ENCODE results near the gene PARD6A.

The PARD6A gene

DNA sequence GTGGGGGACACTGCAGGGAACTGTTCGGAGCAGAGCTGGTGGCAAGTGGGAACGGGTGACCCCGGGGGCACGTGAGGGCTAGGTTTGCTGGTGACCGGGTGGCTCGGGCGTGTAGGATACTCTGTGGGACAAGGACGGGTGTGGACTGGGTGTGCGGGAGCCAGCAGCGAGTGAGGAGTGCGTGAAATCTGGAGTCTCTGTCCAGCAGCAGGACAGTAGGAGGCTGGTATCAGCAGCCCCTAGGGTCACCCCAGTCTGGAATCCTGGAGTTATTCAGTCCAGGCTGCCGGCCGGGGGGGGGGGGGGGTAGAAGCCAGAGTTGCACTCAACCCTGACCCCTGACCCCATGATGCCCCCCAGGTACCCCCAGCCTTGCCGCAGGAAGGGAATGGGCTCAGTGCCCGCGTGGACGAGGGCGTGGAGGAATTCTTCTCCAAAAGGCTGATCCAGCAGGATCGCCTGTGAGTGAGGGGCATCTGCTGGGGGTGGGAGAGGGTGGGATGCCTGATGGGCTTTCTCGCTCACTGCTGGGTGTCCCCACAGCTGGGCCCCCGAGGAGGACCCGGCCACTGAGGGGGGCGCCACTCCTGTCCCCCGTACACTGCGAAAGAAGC lies 6.9 kb upstream of the PARD6A start:
- DNase-seq (ENCODE audit: low read depth), result no peak

DNA sequence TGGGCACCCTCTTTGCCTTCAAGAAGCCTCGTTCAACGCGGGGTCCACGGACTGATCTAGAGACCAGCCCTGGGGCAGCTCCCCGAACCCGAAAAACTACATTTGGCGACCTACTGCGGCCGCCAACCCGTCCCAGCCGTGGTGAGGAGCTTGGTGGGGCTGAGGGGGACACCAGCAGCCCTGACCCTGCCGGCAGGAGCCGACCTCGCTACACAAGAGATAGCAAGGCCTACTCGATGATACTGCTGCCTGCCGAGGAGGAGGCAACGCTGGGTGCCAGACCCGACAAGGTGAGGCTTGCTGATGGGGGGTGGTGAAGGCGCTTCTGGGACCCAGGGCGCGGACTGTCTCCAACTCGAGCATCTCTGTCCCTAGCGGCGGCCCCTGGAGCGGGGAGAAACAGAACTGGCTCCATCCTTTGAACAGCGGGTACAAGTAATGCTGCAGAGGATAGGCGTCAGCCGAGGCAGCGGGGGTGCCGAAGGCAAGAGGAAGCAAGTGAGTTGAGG lies 6.3 kb upstream of the PARD6A start:
- no peak for DNase-seq (ENCODE audit: low read depth)

DNA sequence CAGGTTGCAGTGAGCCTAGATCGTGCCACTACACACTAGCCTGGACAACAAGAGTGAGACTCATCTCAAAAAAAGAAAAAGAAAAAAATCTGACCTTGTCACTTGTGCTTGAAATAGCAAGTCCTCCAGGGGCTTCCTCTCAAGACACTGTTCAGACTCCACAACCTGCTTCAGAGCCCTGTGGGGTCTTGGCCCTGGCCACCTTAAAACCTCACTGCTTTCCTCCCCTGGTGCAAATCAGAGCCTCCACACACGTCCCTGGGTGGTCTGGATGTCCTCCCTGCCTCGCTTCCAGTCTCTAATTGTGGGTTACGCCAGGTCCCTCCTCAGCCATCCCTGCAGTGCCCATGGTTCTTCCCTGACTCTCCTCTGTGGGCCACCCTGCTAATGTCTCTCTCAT lies 5.4 kb upstream of the PARD6A start:
- no peak for DNase-seq (ENCODE audit: low read depth)

DNA sequence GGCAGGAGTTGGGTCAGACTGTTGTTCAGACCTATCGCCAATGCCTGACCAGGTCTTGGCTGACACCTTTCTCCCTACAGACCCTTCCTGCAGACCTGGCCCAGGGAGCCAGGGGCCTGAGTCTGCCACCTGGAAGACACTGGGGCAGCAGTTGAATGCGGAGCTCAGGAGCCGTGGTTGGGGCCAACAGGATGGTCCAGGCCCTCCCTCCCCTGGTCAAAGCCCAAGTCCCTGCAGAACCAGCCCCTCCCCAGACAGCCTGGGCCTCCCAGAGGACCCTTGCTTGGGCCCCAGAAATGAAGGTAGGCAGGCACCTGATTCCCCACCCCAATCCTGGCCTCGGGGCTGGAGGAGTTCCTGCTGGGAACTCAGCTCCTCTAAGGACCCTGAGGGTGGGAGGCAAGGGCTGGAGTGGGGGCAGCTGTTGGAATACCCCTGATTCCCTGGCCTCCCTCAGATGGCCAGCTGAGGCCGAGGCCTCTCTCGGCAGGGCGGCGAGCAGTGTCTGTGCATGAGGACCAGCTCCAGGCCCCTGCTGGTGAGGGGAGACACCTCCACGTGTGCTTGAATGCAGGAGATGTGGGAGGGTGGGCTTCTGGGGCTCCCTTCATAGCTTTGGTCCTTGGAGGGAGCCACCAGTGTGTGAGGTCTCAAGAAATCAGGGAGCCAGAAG lies 4.3 kb upstream of the PARD6A start:
- DNase-seq (ENCODE audit: low read depth), result no peak

DNA sequence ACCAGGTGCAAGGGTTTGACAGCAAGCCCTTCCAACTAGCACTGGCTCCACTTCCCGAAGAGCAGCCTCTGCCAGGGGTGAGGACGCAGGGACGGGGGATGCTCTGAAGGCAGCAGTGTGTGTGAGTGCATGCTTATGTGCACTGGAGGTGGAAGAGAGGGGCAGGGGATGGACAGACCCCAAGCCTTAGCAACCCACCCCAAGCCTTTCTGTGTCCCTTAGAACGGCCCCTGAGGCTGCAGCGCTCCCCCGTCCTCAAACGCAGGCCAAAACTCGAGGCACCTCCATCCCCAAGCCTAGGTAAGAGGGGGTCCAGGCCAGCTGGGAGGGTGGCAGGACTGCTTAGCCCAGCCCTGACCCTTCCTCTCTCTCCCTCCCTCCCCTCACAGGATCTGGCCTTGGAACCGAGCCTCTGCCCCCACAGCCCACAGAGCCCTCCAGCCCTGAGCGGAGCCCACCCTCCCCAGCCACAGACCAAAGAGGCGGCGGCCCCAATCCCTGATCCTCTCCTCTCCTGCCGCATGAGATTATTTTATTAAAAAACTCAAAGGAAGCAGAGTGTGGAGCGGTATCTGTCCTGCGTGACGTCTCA lies 3.6 kb upstream of the PARD6A start:
- no peak for DNase-seq (ENCODE audit: low read depth)

DNA sequence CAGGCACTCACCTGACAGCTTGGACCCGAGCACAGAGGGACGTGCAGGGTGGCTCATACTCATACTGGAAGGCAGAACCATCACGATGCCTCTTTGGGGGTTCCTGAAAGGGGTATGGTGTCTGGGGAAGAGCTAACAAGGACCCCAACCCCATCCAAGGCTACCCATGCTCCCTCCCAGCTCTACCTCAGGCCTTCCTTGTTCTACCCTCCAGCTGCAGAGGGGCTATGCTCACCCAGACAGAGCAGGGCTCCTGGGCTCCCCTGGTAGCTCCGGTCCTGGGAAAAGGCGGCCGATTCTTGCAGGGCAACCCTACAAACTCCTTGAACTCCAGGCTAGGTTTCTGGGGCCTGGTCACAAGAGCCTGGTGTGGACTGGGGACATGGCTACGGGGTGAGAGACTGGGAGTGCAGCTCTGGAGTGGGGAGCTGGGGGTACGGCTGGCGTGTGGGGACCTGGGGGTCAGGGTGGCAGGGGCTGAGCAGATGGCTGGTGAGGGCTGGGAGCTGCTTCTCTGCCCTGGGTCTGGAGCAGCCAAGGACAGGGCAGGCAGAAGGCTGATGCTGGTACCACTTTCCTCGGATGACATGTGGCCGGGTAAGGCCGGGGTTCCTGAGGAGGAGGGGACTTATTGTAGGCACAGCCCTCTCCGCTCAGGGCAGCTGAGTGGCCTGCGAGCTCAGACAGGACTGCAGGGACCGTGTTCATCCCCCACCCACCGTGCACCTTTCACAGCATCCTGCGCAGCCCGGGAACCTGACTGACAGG lies 2.8 kb upstream of the PARD6A start:
- no peak for DNase-seq (ENCODE audit: low read depth)

DNA sequence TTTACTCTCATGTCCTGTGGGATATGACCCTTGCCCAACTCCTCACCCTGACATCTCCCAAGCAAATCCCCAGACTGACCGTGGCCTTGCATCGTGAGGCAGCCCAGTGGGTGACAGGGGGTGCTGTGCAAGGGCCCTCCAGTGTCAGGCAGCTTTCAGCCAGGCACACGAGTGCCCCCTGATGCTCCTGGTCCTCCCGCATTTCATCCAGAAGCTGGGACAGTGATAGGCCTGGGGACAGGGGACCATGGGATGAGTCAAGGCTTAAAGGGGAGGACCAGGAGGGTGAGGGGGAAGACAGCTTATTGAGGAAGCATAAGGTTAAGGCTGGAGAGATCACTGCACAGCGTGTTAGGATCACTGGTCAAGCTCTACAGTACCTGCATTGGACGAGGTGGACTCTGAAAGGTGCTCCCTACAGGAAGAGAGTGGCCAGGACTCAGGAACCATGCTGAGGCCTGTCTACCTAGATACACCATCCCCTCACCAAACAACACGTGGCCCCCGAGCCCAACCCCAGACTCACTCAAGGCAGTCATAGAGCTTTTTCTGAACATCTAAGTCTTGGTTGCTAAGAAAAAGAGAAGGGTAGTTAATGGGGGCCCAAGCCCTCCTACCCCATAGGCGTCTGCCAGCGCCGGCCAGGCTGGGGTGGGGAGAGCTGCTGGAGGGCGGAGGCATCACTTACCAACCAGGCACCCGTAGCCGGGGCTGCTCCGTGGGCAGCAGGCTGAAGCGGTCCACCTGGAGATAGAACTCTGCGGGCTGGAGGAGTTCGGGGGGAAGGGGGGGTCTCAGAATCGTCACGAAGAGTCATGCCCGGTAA lies 1.7 kb upstream of the PARD6A start:
- no peak for DNase-seq (ENCODE audit: low read depth)

DNA sequence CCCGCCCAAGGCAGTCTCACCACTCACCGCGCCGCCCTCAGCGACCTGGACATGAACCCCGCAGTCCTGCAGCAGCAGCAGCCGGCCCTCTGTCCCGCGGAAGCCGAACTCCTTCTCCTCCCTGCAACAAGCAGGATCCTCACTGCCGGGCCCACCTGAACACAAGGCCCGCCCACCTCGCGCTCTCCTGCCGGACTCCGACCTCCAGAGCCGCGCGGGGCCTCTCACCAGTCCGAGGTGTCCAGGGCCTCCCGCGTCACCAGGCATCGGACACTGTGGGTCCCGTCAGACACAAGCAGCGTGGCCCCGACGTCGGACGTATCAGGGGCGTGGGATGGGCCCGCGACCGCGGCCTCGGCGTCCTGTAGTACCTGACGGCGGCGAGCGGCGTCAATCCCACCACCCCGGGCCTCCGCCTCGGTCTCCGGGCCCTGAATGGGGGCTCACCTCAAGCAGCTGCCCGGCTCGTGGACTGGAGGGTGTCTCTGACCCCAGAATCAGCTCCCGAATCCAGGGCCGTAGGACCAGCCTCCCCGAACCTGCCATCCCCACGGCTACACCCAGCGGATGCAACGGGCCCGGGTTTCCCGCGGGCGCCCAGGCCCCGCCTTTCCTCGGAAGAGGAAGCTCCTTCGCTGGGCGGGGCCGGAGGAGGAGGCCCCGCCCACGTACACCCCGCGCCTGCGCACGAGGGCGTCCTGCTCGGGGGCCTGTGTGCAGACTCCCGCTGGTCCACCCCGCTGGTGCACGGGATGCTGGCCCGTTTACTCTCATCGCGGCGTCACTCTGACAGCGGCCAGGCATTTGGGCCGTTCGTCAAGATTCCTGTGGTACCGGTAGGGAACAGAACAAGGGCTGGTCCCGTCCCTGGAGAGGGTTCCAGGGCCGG lies 841 bp upstream of the PARD6A start, which contains the start of gene ACD:
TSS of gene ACD (minus strand) at position 586 of the 889 bp plus-strand sequence. CDS start at position 546, 40 bp downstream.
- DNase-seq (ENCODE audit: low read depth), result peak; percentile 80

DNA sequence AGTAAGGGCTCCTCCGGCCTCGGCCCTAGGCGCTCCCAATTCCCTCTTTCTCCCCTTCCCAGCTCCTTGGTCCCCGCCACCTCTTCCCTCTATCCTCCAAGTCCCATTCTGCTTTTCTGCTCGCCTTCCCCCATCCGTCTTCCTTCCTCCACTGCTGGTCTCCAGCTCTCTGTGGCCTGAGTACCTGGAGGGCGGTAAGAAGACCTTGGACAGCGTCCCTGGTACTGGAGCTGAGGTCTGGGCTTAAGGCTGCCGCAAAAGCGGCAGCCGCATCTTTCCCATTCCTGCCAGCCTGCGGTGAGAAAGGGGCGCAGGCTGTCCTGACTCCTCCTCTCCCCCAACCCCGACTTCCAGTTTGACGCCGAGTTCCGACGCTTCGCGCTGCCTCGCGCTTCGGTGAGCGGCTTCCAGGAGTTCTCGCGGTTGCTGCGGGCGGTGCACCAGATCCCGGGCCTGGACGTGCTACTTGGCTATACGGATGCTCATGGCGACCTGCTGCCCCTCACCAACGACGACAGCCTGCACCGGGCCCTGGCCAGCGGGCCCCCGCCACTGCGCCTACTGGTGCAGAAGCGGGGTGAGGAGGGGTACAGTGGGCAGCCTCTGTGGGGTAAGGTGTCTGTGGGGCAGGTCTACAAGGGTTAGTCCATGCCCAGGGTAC lies 471 bp downstream of the PARD6A start:
- no peak for DNase-seq (ENCODE audit: low read depth)

DNA sequence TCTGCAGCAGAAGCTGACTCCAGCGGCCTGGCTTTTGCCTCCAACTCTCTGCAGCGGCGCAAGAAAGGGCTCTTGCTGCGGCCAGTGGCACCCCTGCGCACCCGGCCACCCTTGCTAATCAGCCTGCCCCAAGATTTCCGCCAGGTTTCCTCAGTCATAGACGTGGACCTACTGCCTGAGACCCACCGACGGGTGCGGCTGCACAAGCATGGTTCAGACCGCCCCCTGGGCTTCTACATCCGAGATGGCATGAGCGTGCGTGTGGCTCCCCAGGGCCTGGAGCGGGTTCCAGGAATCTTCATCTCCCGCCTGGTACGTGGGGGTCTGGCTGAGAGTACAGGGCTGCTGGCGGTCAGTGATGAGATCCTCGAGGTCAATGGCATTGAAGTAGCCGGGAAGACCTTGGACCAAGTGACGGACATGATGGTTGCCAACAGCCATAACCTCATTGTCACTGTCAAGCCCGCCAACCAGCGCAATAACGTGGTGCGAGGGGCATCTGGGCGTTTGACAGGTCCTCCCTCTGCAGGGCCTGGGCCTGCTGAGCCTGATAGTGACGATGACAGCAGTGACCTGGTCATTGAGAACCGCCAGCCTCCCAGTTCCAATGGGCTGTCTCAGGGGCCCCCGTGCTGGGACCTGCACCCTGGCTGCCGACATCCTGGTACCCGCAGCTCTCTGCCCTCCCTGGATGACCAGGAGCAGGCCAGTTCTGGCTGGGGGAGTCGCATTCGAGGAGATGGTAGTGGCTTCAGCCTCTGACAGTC lies 1.3 kb downstream of the PARD6A start:
- DNase-seq (ENCODE audit: low read depth), result no peak

DNA sequence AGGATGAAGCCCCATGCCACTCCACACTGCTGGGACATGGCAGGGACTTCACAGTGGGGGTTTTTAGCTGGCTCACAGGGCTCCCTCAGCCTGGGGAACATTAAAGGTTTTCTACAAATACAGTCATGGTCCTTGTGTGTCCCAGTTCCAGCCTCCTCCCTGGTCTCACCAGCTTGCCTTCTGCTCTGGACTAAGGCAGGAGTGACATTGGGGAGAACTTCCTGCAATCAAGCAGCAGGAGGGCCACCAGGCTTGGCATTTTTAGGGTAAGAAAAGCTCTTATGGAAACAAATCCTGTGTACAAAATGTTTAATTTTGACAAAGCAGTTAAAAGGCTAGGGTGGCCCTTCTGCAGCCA lies 1.9 kb downstream of the PARD6A start:
- no peak for DNase-seq (ENCODE audit: low read depth)

DNA sequence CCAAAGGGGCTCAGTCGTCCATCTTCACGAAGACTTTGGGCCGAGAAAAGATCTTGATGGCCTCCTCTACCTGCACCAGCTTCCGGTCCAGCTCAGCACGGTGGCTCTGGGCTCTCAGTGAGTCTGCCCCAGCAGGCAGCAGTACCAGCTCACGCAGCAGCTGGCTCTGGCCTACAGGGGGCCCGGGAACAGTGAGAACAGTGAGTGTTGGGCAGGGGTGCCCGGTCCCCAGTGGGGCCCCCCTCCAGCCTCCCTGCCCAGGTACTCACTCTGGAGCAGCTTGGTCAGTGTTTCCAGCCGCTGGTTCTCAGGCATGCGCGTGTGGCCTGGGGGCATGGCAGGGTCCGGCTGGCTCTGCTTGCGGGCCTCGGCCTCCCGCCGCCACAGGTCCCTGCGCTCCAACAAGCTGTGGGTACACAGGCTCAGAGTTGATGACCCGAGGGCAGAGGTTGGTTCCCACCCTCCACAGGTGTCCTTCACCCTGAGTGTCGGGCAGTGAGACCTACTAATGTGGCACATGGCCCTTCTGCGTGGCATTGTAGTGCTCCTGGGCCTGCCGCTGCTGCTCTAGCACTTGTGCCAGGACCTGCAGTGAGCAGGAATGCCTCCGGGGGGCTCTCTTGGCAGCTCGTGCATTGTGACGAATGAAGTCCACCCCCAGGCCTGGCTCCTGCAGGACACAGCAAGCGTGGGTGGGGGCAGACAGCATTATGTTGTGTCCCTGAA lies 2.6 kb downstream of the PARD6A start:
- DNase-seq (ENCODE audit: low read depth), result no peak

DNA sequence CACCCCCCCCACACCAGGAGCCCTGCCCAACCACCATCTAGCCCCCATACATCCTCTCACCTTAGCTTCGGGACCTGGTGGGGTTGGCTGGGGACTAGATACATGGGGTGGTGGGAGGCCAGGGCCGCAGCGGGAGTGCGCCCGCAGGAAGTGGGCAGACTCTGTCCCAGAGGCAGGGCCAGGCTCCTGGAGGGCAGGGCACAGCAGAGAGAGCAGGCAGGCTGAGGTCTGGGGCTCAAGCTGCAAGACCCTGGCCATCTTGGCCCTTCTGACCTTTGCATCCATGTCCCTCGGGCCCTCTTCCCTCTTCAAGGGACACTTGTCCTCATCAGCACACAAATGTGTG lies 3.1 kb downstream of the PARD6A start:
- no peak for DNase-seq (ENCODE audit: low read depth)

DNA sequence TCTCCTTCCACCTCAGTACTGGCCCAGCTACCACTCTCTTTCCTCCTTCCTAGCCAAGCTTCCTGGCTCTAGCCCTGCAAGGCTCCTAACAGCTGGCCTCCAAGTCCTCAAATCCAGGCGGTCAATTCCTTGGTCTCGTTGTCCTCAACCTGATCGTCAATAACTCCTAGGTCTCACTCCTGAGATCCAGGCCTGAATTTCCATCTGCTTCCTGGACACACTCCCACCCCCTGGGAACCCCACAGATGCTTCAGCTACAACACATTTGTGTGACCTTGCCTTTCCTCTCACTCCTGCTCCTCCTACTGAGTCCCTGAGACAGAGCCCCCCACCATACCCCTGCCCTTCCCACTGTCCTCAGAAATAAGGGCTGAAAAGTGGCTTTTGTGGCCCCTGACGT lies 3.5 kb downstream of the PARD6A start:
- DNase-seq (ENCODE audit: low read depth), result no peak

DNA sequence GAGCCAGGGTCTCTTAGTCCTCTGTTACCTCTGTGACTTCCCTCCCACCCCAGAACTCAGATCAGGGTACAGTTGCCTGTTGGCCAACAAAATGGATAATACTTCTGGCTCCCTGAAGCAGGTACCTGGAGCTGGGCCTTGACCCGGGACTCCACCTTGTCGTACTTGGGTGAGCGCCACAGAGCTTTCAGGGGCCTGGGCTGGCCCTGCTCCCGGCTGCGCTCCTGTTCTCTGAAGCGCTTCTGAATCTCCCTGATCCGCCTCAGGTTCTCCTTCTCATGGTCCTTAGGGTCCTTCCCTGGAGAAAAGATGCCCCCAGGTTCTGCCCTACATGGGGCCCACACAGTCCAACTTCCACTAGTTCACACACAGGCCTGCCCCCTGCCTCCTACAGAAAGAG lies 4.1 kb downstream of the PARD6A start:
- DNase-seq (ENCODE audit: low read depth), result no peak

DNA sequence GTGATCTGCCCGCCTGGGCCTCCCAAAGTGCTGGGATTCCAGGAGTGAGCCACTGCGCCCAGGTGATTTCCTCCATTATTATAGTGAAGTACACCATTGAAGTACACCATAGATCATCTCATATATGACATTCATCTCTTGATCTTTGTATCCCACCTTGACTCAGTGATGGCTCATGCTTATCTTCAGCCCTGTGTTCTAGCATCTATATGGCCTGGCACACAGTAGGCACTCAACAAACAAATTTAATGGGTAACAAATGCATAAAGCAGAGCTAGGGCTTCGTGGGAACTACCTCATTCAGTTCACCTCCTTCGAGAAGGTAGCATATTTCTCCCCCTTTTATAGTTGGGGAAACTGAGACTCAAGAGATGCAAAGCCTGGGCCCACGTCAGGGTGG lies 4.8 kb downstream of the PARD6A start:
- DNase-seq (ENCODE audit: low read depth), result no peak

DNA sequence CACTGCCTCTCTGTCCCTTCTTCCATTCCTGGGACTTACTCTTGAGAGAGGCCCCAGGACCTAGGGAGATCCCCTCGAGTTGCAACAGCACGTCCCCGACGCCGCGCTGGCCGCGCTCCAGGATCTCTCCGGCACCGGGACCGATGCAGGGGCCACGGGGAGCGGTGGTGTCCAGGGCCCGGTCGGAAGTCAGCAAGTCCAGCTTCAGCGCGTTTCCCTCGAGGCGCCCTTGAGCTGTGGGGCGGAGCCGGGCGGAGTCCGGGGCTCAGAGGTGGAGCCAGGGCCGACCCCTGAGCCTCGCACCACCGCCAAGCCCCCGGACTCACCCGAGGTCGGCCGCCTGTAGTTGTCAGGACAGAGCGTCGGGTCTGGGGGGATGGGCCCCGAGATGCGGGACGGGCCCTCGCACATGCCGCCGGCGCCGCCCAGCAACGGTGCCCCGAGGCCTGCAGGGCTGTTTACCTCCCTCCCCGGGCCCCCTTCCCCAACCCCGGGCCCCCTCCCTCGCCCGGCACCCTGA lies 5.3 kb downstream of the PARD6A start:
- DNase-seq (ENCODE audit: low read depth), result no peak

DNA sequence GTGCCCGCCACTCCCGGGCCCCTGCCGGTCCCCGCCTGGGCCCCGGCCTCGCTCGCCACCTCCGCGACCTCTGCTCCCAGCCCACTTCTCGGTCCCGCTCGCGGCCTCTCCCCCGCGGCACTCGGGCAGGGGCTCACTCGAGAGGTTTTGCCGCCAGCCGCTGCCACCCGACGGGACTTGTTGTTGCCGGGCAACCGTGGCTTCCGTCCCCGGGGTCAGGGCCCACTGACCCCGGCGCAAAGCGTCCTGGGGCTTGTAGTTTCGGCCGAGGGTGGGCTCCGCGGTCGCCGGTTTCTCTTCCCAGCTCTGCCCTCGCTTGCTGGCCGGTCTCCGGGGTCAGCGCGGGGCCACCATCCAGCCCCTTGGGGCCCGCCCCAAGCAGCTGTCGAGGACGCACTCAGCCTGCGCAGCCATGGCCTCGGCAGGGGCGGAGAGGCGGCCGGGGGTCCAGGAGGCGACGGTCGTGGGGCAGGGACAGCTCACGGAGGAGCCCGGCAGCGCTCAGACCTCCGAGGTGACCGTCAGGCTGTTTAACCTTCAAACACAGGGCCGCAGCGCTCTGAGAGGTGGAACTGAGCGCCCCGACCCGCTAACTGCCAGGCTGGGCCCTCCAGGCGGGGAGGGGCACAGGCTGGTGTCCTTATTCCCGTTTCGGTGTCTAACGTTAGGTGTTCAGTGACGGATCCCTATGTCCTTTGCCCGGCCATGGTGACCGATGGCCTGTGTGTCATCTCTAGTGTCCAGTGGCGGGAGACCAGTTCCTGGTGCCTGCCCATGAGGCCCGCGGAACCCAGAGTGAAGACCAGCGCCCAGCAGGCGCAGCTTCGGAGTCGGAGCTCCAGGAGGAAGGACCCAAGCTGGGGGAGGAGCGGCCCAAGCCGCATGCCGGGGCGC lies 6.0 kb downstream of the PARD6A start, which contains the start of the genes C16orf86 and ENKD1:
TSS of gene C16orf86 (plus strand) at position 256 of the 894 bp plus-strand sequence. CDS start at position 413, 157 bp downstream.
TSS of gene ENKD1 (minus strand) at position 192 of the 894 bp plus-strand sequence. CDS start 308 bp downstream, outside the sequence.
- DNase-seq (ENCODE audit: low read depth), result peak; percentile 47

Data from GM04504 (cell line).